Left ventricle myocardium inferior (tissue), 1 donor: ENCODE results near the gene ODF2. TPM values are rescaled to one million over a fixed set of nuclear protein-coding genes. Genes with fewer than 3 reads are reported as not detected.
"Not testable (repeated sequence)": the region's sequence is repeated elsewhere in the genome, so short reads cannot be mapped to it uniquely, and the experiment has no call there.

ENCODE experiments used
- DNase-seq: peaks from one replicate; pipeline ENCODE4 v3.0.0-alpha.2; 2020
- H3K27ac ChIP-seq: fragments of 200-600 bp; replicated peaks from 2 replicates; pipeline ENCODE4 v1.8.0; 2021
- H3K27me3 ChIP-seq: fragments of 200-600 bp; 2 replicates; pipeline ENCODE4 v1.8.0; 2021; ENCODE audit warnings: low read depth
- H3K36me3 ChIP-seq: fragments of 200-600 bp; 2 replicates; pipeline ENCODE4 v1.8.0; 2021
- H3K4me1 ChIP-seq: fragments of 200-600 bp; 2 replicates; pipeline ENCODE4 v1.8.0; 2021
- H3K4me3 ChIP-seq: fragments of 200-600 bp; 2 replicates; pipeline ENCODE4 v1.8.0; 2021; ENCODE audit warnings: mild to moderate bottlenecking, moderate library complexity
- H3K9me3 ChIP-seq: fragments of 200-600 bp; replicated peaks from 2 replicates; pipeline ENCODE4 v1.8.0; 2021
- intact Hi-C: fragments of 100-400 bp; cut with micrococcal nuclease; formaldehyde crosslinking; loops from one replicate; pipeline ENCODE4 v1.11.0; 2022
- total RNA-seq: library from RNA; stranded (reverse); fragmentation: NEBNext Ultra II Directional; extraction: Animal tissue kit (Norgen Biotek cat#: 25700); gene quantifications from one replicate; pipeline ENCODE4 v1.2.1, GENCODE V29; 2021
- TF ChIP-seq, protein P1 (sequence below): fragments of 200-600 bp; IDR thresholded peaks from 2 replicates; pipeline ENCODE4 v1.8.0; 2021; ENCODE audit warnings: antibody characterized with exemption, mild to moderate bottlenecking, borderline replicate concordance
- donor health status: DM: no; HTN: yes; CAD: no; lungs with severe emphysema.

ODF2 gene
- total RNA-seq, 1 donor from 2014 or later: 16.7 TPM

DNA sequence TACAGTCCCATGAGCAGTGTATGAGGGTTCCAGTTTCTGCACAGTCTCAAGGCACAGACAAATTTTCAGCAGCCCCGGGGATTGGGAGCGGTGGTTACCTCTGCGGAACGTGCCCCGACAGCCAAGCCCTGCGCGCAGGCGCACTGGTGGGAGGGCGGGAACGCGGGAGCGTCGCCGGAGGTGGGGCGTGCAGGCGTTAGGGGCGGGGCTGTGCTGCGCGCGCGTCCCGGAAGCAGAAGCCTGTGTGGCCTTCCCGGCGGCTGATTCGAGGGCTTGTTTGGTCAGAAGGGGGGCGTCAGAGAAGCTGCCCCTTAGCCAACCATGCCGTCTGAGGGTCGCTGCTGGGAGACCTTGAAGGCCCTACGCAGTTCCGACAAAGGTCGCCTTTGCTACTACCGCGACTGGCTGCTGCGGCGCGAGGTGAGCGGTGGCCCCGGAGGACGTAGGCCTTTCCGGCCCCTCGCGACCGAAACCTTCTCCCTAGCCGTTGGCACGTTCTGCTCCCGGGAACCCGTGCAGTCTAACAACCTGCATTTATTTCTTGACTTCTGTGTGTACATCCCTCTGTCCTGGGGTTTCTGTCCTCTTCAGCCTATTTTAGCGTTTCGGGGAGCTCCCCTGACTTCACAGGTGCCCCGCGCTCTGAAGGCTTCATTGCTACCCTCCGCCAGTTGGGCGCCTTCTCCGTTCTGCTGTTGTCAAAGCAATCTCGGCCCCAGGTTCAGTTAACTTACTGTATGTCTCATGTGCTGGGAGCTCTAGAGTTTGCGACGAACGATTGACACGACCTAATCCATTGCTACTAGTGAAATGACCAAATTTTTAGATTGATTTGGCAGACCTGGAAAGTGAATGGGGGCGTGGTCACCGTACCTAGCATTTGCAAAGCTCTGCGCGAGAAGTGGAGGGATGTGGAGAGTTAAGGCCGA, 48.9 kb downstream of the ODF2 start, which contains the start of gene GLE1:
Gene GLE1 (plus strand): TSS at position 235 of the 929 bp plus-strand sequence. CDS start 87 bp downstream, at position 322.
- peak; percentile 96 for DNase-seq
- intact Hi-C loops: no loop called here
- peak within 1 kb of the TSS; percentile 83 for H3K27ac ChIP-seq
- peak within 1 kb of the TSS; percentile 77 for H3K4me3 ChIP-seq
- H3K4me1 ChIP-seq: peaks cover 30% of the 10 kb centered on the region
- H3K9me3 ChIP-seq: no peaks in the 10 kb centered on the region
- no peaks in the 10 kb centered on the region for H3K27me3 ChIP-seq
- TF ChIP-seq, protein P1, sequence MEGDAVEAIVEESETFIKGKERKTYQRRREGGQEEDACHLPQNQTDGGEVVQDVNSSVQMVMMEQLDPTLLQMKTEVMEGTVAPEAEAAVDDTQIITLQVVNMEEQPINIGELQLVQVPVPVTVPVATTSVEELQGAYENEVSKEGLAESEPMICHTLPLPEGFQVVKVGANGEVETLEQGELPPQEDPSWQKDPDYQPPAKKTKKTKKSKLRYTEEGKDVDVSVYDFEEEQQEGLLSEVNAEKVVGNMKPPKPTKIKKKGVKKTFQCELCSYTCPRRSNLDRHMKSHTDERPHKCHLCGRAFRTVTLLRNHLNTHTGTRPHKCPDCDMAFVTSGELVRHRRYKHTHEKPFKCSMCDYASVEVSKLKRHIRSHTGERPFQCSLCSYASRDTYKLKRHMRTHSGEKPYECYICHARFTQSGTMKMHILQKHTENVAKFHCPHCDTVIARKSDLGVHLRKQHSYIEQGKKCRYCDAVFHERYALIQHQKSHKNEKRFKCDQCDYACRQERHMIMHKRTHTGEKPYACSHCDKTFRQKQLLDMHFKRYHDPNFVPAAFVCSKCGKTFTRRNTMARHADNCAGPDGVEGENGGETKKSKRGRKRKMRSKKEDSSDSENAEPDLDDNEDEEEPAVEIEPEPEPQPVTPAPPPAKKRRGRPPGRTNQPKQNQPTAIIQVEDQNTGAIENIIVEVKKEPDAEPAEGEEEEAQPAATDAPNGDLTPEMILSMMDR: no peak
- H3K36me3 ChIP-seq: peaks cover 17% of the 10 kb centered on the region

DNA sequence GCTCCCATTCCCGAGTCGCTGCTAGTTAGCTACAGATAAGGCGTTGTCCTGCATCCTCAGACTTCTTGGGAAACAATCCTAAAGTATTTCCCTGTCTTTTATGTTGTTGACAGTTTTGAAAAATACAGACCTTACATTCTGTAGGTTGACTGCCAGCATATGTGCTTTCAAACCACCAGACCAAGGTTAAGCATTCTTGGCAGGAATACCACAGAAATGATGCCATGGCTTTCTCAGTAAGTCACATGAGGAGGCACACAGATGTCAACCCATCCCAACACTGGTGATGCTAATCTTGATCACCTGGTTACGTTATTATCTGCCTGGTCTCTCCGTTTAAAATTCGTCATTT, 49.6 kb downstream of the ODF2 start:
- H3K4me3 ChIP-seq: peak overlapping the region; percentile 77
- TF ChIP-seq, protein P1: no peak
- DNase-seq: no peak
- no peaks in the 10 kb centered on the region for H3K27me3 ChIP-seq
- H3K27ac ChIP-seq: peak overlapping the region; percentile 83
- intact Hi-C loops: no loop called here
- H3K9me3 ChIP-seq: no peaks in the 10 kb centered on the region
- H3K4me1 ChIP-seq: peaks cover 30% of the 10 kb centered on the region
- peaks cover 18% of the 10 kb centered on the region for H3K36me3 ChIP-seq

DNA sequence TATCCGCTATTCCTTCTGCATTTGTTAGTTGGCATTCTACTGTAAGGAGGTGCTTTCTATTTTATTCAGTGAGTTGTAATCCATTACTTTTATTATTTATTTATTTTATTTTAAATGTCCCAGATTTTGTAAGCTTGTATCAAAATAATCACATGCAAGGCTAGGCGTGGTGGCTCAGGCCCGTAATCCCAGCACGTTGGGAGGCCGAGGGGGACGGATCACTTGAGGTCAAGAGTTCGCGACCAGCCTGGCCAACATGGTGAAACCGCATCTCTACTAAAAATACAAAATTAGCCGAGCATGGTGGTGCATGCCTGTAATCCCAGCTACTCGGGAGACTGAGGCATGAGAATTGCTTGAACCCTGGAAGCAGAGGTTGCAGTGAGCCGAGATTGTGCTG, 50.1 kb downstream of the ODF2 start:
- peak overlapping the region; percentile 77 for H3K4me3 ChIP-seq
- H3K27ac ChIP-seq, intact Hi-C loops, H3K9me3 ChIP-seq, DNase-seq, H3K27me3 ChIP-seq: not testable (repeated sequence)
- peaks cover 30% of the 10 kb centered on the region for H3K4me1 ChIP-seq
- peaks cover 23% of the 10 kb centered on the region for H3K36me3 ChIP-seq

DNA sequence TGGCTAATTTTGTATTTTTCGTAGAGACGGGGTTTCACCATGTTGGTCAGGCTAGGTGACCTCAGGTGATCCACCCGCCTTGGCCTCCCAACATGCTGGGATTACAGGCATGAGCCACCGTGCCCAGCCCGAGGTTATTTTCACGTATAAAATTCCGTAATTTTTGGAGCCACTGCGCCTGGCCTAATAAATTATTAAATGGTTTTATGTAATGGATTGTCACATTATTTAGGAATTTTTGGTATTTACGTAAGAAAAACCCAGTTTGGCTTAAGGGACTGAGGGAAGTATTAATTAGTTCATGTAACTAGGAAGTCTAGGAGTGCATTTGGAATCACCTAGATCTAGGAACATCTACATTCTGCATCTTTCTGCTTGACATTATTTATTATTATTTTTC, 57.0 kb downstream of the ODF2 start:
- TF ChIP-seq, protein P1: no peak
- Histone ChIP-seq H3K4me1 (peaks cover 5% of the 10 kb centered on the region), H3K27ac (no peak overlapping the region), H3K4me3 (no peak overlapping the region), H3K27me3 (no peaks in the 10 kb centered on the region), H3K36me3 (peaks cover 85% of the 10 kb centered on the region), H3K9me3 (no peaks in the 10 kb centered on the region)
- intact Hi-C loops: no loop called here
- DNase-seq: no peak

DNA sequence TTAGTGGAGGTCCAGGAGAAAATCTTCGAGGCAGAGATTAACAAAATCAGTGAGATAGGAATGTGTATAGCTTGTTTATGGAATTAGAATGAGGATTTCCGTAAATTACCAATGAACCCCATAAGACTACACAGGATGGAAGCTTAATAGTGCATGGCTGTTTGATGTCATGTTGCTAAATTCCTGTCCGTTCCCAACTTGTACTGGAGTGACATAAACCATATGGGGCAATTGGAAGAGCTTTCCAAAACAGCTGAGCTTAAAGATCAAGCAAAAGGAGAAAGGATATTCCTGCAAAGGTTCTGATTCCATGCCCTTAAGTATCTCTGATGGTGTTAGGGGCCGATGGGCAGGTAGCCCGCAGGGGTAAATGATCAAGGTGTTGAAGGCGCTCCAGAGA, 66.2 kb downstream of the ODF2 start:
- Histone ChIP-seq H3K9me3 (no peaks in the 10 kb centered on the region), H3K36me3 (peaks cover 78% of the 10 kb centered on the region), H3K27me3 (no peaks in the 10 kb centered on the region), H3K4me1 (peaks cover 11% of the 10 kb centered on the region), H3K27ac (no peak overlapping the region), H3K4me3 (no peak overlapping the region)
- TF ChIP-seq, protein P1: no peak
- DNase-seq: no peak
- intact Hi-C loops: no loop called here
